ENCODE results near the gene ETS1. TPM values are rescaled to one million over a fixed set of nuclear protein-coding genes. Genes with fewer than 3 reads are reported as not detected.

The ETS1 gene
- total RNA-seq, 1 experiment from 2014 or later: 66.4 TPM

- ChIA-PET POLR2A (no interaction called here), CTCF (interaction anchor here (0.5 to 1.4 kb wide), 6 partner anchors 27 to 458 kb away, joined by 3 to 6 read pairs (median 4); no protein-coding TSS in a partner anchor)
- Histone ChIP-seq H3K27ac (ENCODE audit: low read length) (peak overlapping the region; percentile 32; the same call in 1 of the 2 replicates), H3K36me3 (ENCODE audit: control insufficient read depth, insufficient read depth, low read length) (no peaks in the 10 kb centered on the region), H3K4me1 (ENCODE audit: control insufficient read depth, insufficient read depth, low read length) (no peaks in the 10 kb centered on the region), H3K9me3 (ENCODE audit: control insufficient read depth, insufficient read depth, low read depth, low read length) (no peaks in the 10 kb centered on the region), H3K27me3 (ENCODE audit: control insufficient read depth, insufficient read depth, low read length) (no peaks in the 10 kb centered on the region), H3K4me3 (ENCODE audit: low read depth in 2 of 2, low read length in 2 of 2) (no peak overlapping the region)
- BruUV-seq (replicated peaks): no TSS peak
- no peak for ATAC-seq
- in situ Hi-C loops (cut with HindIII; ENCODE audit: low pct_unique_long_range_greater_than_20kb, low sequenced_read_pairs) (no loop called here), intact Hi-C loops (cut with micrococcal nuclease; ENCODE audit: unreplicated experiment) (loop anchor here (1.0 to 5.0 kb wide), 5 partner anchors 107 to 472 kb away; no protein-coding TSS in a partner anchor)
- no peak for DNase-seq (ENCODE audit: low read depth, low spot score)
- no peak for TF ChIP-seq CTCF (IDR thresholded peaks at IDR 0.05)
- no peak for TF ChIP-seq SIN3A (IDR thresholded peaks at IDR 0.05; ENCODE audit: borderline replicate concordance, insufficient read depth, low read depth, low read length)
- TF ChIP-seq TCF7L2 (IDR thresholded peaks at IDR 0.05; ENCODE audit: low read depth, low read length): no peak
- no peak for TF ChIP-seq POLR2AphosphoS5 (IDR thresholded peaks at IDR 0.05; ENCODE audit: low read depth, low read length)
- no peak for TF ChIP-seq REST (IDR thresholded peaks at IDR 0.05; ENCODE audit: insufficient read depth in 1 of 2, low read depth in 2 of 2, low read length in 1 of 2)
Measured at GRCh38 chr11:128629516-128630106, 42.3 kb upstream of the ETS1 start.

GRCh38 chr11:128628686-128629085 is 41.3 kb upstream of the ETS1 start:
- Histone ChIP-seq H3K4me3 (ENCODE audit: low read depth in 2 of 2, low read length in 2 of 2) (no peak overlapping the region), H3K27me3 (ENCODE audit: control insufficient read depth, insufficient read depth, low read length) (no peaks in the 10 kb centered on the region), H3K4me1 (ENCODE audit: control insufficient read depth, insufficient read depth, low read length) (no peaks in the 10 kb centered on the region), H3K36me3 (ENCODE audit: control insufficient read depth, insufficient read depth, low read length) (no peaks in the 10 kb centered on the region), H3K9me3 (ENCODE audit: control insufficient read depth, insufficient read depth, low read depth, low read length) (no peaks in the 10 kb centered on the region), H3K27ac (ENCODE audit: low read length) (no peak overlapping the region)
- no TSS peak for BruUV-seq (replicated peaks)
- POLR2A ChIA-PET: interaction anchor here (0.7 kb wide), 1 partner anchor 301 kb away, joined by 3 read pairs; no protein-coding TSS in a partner anchor
- no peak for ATAC-seq
- intact Hi-C loops (cut with micrococcal nuclease; ENCODE audit: unreplicated experiment) (no loop called here), in situ Hi-C loops (cut with HindIII; ENCODE audit: low pct_unique_long_range_greater_than_20kb, low sequenced_read_pairs) (no loop called here)
- no peak for DNase-seq (ENCODE audit: low read depth, low spot score)
- CTCF ChIA-PET: interaction anchor here (0.7 to 0.9 kb wide), 2 partner anchors 12 to 421 kb away, joined by 3 read pairs; no protein-coding TSS in a partner anchor
- no peak for TF ChIP-seq CTCF (IDR thresholded peaks at IDR 0.05)
- no peak for TF ChIP-seq SIN3A (IDR thresholded peaks at IDR 0.05; ENCODE audit: borderline replicate concordance, insufficient read depth, low read depth, low read length)
- no peak for TF ChIP-seq REST (IDR thresholded peaks at IDR 0.05; ENCODE audit: insufficient read depth in 1 of 2, low read depth in 2 of 2, low read length in 1 of 2)
- TF ChIP-seq POLR2AphosphoS5 (IDR thresholded peaks at IDR 0.05; ENCODE audit: low read depth, low read length): no peak
- TF ChIP-seq TCF7L2 (IDR thresholded peaks at IDR 0.05; ENCODE audit: low read depth, low read length): no peak
